GM19351 (cell line): ENCODE data around the gene TMEM50B.
"Not testable (repeated sequence)": the region's sequence is repeated elsewhere in the genome, so short reads cannot be mapped to it uniquely, and the experiment has no call there.

Experiments
- ATAC-seq: cut with Tn5 transposase; IDR thresholded peaks from one replicate; pipeline ENCODE4 v1.9.1; 2021; ENCODE audit warnings: mild to moderate bottlenecking, moderate library complexity; ENCODE audit not compliant: unreplicated experiment

Gene TMEM50B

DNA sequence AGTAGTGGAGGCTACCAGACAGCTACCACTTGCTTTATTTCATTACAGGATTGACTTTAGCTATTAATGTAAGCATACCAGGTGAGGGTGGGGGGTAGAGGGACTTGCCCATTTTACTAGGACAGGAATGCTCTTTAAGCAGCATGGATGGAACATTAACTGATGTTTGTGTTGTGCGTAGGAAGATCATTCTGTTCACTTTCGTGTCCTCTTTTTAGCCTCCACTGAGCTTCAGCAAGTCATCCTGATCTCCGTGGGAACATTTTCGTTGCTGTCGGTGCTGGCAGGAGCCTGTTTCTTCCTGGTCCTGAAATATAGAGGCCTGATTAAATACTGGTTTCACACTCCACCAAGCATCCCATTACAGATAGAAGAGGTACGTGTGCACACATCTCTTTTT lies 47.3 kb downstream of the TMEM50B start:
- ATAC-seq = no peak

DNA sequence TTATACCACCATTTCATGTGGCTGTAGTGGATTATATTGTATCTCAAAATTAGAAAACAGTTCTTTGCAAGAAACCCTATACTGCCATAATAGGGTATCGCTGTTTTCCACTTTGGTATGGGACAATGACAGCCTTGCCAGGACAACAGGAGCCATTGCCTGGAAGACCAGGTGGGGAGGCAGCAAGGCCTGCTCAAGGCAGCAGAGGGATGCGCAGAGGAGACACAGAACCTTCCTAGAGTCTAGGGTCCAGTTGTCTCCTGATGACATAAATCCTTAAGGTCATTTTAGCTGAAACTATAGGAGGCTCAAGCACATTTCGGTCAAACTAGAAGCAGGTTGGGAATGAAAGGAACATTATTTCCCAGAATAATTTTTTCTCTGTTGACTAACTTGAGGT lies 48.9 kb downstream of the TMEM50B start:
- ATAC-seq = no peak

DNA sequence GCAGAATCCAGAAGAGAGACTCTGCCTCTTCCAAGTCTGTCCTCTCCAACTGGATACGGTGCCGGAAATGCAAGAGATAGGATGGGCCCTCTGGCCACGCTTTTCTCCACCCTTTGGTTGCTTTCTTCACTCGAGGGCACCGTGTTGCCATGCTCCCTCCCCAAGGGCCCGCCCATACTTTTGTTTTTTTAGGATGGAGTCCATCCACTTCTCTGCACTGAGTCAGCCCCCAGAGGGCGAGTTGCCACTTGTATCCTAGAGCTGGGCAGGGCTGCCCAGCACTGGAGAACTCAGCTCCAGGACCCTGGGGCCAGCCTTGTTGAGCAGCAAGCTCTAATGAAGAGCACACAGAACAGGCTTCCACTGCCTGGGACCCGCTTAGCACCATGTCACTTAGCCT lies 51.1 kb downstream of the TMEM50B start:
- ATAC-seq = no peak

DNA sequence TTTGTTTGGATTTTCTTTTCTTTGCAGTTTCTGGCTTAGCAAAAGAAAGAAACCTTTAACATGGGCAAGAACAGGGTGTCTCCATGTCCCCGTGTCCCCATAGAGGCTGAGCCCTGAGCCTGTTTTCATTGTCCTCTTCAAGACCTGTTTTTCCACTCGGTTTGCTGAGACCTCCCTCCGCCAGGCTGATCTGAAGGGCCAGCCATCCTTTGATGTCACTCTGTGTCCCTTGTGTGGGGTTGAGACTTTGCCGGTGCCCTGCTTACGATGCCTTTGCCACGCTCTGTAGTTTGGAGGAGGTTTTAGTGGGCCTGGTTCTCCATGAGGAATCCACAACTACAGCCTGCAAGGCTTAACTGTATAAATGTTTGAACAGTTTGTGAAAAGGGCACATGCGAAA lies 52.7 kb downstream of the TMEM50B start:
- ATAC-seq = no peak

DNA sequence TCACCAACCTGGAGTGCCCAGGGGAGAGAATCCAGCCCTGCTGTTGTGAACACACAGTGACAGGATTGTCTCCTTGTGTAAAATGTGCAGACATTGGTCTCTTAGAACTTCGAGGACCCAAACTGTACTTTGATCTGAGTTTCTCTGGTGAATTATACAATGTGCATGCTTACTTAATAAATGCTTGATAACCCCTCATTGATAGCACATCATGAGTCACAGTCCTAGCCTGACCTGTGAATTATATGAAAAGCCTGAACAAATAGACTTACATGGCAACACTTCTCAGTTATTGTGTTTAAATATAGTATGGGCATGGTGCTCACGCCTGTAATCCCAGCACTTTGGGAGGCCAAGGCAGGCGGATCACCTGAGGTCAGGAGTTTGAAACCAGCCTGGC lies 53.9 kb downstream of the TMEM50B start:
- no peak for ATAC-seq

DNA sequence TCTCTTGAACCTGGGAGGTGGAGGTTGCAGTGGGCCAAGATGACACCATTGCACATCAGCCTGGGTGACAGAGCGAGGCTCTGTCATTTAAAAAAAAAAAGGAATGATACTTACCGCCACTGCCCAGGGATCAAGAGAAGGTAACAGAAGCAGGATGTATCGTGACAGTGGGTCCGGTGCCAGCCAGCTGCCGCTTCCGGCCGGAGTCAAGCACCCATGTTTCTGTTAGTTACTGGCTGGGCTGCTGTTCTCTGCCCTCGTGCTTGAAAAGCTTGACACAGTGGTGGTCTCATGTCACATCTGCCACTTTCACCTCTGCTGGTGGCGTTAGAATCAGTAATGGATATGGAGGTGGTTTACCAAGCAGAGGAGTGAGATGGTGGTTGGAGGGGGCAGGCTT lies 55.6 kb downstream of the TMEM50B start:
- no peak for ATAC-seq

DNA sequence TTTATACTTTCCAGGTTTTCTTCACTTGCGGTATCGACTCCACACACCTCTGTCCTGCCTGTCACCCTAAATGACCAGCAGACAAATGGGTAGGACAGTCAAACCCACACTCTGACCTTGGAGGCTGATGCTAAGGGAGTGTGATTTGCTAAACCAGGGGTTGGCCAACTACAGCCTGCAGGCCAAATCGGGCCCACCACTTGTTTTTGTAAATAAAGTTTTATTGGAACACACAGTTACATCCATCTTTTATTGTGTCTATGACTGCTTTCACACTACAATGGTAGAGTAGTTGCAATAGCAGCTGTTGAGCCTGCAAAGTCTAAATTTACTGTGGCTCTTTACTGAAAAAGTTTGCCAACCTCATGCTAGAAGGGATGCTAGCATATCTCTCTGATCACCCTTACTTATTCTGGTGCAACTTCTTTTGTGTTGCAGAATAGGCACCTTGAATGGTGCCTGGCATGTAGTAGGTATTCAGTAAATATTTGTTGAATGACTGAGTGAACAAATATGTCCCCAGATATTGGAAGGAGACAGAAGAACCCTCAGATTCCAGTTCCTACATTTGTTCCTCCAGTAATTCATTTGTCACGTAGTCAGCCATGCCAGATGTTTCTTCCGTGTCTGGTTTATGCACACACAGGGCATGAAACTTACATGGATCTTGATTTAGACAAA lies 57.9 kb downstream of the TMEM50B start:
- ATAC-seq = no peak

DNA sequence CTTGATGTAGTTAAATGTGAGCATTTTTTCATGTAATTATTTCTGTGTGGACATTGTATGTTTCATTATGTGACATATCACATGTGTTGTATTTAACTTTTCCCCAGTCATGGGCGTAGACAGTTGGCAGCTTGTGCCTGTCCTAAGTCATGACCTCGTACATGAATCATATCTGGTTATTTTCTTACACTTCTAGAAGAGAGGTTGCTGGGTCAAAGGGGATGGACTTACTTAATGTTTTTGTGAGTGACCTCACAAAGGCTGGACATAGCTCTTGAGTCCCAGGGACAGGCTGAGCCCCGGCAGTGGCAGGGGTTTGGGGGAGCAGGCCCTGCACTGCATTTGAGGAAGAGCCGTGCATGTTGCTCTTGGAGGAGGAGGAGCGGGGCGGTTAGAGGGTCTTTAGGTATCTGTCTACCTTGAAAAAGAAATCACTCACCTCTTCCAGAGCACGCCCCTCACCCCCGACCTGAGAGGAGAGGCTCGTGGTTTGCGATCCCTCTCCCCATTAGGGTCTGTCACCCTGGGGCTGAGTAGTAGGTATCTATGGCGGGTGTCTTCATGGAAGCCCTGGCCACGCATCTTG lies 60.1 kb downstream of the TMEM50B start:
- no peak for ATAC-seq

DNA sequence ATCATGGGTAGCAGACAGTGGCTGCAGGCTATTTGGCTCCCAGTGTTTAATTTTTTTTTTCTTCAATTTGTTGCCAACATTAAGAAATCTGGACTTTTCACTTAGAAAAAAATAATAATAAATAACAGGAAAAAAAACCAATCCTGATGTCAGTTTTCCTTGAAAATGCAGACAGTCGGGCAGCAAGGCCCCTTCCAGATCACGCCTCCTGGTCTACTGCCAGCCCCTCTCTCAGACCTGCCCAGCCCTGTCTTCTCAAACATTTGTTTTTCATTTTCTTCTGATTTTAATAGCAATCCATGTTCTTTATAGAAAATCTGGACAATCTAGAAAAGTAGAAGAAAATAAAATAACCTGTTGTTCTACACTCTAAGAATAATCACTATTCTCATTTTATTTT lies 61.1 kb downstream of the TMEM50B start:
- no peak for ATAC-seq

DNA sequence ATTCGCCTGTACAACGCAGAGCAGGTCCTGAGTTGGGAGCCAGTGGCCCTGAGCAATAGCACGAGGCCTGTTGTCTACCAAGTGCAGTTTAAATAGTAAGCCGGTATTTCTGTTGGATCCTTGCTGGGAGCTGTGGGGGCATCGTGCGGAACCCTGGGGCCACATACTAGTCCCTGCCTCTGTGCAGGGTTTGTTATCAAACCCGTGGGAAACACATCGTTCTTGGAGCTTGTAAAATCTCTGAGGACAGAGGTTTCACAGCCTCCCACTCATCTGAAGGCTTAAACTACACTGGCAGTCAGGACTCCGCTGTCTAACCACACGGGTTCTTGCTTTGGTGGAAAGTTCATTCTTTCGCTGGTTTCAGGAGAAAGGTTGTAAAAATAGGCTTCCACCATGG lies 64.8 kb downstream of the TMEM50B start:
- ATAC-seq = no peak

DNA sequence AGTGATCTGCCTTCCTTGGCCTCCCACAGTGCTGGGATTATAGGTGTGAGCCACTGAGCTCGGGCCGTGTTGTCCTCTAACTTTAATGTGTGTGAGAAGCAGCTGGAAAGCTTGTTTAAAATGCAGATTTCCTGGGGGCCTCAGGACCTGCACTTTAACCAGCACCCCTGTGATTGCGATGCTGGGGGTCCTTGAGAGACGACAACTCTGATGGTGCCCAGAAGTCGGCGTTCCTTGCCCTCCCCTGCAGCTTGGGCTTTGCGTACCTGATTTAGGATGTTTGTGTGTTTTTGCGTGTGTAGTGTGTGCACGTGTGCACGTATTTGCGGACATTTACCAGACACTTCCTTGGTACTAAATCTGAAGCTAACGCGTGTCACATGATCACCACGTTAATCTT lies 65.7 kb downstream of the TMEM50B start:
- no peak for ATAC-seq

DNA sequence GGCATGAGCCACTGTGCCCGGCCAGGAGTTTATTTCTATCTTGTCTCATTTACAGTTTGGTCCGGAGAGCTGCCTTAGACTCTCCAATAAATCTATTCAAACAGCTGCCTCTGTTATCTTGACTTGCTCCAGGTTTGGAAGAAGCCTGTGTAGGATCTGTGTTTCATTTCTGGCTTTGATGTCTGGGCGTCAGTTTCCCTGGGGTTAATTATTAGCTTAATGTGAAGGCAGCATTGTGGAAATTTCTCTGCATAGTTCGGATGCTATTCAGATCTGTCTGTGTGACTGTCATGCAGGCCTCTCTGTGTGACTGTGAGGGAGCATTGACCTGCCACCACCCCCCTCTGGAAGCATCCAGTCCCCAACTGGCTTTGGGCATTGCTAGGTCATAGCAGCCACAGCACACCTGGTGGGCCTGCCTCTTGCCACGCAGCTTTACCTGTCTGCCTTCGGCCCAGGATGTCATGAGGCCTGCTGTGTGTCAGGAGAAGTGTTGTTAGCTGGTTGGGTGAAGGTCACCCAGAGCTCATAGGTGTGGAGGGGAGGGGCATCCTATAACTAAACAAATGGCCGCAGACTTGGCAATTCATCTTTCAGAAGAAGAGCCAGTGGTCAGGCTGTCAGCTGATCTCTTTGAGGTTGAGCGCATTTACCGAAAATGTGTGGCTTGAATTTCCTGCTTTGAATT lies 66.8 kb downstream of the TMEM50B start:
- ATAC-seq = no peak

DNA sequence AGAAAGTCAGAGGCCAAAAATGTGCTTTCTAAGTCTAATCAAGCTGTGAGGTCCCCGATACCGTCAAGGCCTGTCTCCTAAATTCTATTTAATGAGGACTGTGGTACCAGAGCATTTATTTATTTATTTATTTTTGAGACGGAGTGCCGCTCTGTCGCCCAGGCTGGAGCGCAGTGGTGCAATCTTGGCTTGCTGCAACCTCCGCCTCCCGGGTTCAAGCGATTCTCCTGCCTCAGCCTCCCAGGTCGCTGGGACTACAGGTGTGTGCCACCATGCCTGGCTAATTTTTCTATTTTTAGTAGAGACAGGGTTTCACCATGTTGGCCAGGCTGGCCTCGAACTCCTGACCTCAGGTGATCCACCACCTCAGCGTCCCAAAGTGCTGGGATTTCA lies 67.3 kb downstream of the TMEM50B start:
- ATAC-seq = not testable (repeated sequence)

DNA sequence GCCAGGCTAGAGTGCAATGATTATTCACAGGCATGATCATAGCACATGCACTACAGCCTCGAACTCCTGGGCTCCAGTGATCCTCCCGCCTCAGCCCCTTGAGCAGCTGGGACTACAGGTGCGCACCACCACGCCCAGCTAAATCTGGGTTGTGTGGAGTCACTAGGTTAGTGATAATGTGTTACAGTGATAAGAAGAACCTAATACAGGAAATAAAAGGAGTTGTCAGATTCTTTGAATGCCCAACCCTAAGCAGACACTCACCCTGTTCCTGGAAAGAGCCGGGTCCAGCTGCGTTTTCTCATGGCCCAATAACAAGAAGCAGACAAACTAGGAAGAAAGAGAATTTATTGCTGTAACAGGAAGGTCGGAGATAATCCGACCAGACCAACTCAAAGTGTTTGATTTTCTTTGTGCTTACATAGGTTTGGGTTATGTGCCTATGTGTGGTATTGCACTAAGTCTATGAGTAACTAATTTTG lies 67.8 kb downstream of the TMEM50B start:
- ATAC-seq = no peak

DNA sequence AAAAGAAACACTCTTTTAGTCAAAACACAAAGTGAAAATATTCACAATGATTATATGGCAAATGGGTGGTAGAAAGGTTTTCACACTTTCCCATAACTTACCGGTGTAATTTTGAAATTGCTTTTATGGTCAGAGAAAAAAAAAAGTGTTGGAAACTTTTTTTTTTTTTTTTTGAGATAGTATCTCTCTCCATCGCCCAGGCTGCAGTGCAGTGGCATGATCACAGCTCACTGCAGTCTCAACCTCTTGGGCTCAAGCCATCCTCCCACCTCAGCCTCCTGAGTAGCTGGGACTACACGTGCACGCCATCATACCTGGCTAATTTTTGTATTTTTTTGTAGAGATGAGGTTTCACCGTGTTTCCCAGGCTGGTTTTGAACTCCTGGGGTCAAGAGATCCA lies 73.3 kb downstream of the TMEM50B start:
- ATAC-seq = no peak

DNA sequence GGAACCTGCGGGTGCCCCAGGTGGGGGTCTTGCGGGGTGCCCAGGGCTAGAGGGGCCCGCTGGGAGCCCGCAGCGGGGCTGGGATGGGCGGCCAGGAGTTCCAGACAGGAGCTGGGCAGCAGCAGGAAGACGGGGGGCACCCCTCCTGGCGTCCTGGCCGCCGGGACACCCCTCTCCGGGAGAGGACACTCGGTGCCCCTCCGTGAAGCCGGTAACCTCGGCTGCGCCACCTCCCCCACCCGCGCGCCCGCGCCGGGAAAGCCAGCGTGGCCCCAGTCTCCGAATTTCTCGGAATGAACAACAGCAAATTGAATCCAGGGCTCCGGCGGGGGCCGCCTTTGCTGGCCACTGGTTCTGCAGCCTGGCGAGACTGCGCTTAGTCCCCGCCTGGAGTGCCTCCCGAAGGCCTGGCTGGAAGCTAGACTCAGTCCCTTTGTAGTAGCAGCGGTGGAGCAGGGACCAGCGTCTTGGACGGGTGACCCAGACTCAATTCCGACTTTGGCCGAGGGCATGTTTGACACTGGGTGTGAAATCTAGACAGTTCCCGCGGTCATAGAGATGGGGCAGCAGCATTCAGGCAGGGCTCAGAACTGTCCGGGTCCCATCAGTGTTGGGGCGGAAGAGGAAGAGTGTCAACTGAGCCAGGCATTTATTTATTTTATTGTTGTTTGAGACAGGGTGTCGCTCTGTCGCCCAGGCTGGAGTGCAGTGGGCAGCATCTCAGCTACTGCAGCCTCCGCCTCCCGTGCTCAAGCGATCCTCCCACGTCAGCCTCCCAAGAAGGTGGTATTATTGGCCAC lies 75.8 kb downstream of the TMEM50B start:
- ATAC-seq = peak; percentile 25

DNA sequence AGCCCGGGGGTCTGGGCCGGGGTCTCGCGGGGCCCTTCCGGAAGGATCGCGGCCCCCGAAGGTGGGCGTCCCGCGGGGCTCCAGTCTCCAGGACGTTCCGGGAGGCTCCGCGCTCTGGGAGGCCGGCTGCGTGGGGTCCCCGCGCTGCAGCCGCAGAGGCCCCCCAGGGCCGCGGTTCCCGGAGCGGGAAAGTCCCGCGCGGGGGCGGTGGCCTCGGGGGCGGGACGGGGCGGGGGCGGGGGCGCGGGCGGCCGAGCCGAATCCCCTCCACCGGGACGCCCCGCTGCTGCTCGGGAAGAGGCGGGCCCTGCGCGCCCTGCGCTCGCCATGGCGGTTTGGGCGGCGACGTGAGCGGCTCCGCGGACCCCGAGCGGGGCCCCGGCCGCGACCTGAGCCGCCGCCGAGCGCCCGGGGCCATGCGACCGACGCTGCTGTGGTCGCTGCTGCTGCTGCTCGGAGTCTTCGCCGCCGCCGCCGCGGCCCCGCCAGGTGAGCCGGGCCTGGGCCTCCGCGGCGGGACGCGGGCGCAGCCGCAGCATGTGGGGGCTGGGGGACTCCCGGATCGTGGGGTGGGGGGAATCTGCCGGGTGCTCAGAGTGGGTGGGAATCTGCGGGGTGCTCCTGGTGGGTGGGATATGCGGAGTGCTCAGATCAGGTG lies 76.5 kb downstream of the TMEM50B start, which contains the start of gene IFNGR2:
Gene IFNGR2 (plus strand): TSS at position 286 of the 658 bp plus-strand sequence. CDS start 131 bp downstream, at position 417.
- ATAC-seq = peak; percentile 46

DNA sequence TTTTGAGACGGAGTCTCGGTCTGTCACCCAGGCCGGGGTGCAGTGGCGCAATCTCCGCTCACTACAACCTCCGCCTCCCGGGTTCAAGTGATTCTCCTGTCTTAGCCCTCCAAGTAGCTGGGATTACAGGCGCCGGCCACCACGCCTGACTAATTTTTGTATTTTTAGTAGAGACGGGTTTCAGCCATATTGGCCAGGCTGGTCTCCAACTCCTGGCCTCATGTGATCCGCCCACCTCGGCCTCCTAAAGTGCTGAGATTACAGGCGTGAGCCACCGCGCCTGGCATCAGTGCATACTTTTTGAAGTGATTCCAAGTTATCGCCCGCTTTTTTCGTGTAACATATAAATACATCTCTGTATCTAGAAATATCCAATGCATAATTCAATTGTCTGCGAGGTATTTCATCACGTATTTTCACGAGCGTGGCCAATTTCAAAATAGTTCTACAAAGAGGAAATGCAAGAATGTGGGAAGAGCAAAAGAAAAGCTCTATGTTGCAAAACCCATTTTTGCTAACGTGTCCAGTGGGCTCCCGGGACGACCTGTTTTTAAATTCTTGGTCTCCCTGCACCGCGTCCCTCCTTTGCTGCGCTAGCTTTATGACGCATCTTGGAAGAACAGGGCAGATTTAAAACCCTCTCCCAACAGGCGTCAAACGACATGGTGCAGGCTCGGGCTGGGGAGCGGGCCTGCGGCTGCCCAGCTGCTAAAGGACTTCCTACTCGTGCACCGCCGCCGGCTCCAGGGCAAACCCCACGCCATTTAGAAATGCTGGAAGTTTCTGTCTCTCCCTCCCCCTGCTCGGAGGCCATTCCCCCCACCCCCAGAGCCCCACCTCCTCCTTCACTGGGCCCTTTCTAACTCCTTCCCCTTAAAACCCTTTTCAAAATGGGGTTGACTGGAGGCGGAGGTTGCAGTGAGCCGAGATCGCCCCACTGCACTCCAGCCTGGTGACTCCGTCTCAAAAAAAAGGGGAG lies 77.5 kb downstream of the TMEM50B start:
- no peak for ATAC-seq

DNA sequence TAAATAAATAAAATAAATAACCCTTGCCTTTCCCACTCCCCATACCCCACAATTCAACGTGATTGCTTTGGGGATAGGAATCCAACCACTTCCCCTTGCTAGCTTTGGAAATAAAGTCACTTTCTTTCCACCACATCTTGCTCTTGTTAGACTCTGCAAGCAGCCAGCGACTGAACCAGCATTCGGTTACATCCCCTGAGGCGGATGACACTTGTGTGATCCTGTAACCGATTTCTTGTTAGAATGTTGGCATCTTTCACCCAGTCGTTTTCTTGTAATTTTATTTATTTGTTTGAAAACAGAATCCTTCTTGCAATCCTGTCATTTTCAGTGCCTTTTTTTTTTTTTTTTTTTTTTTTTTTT lies 78.2 kb downstream of the TMEM50B start:
- no peak for ATAC-seq
